HG03066 (cell line): ENCODE measurements around the gene SLC2A9.

ENCODE experiments used
- ATAC-seq: cut with Tn5 transposase; IDR thresholded peaks from one replicate; pipeline ENCODE4 v1.9.1; 2021; ENCODE audit warnings: low read depth; ENCODE audit not compliant: unreplicated experiment

Gene SLC2A9

GRCh38 chr4:9899306-9900055 lies 121.8 kb downstream of the SLC2A9 start:
- ATAC-seq, result no peak

- no peak for ATAC-seq
Observed at GRCh38 chr4:9898596-9899305, 122.5 kb downstream of the SLC2A9 start.

- no peak for ATAC-seq
Observed at GRCh38 chr4:9895333-9895705, 126.0 kb downstream of the SLC2A9 start.

GRCh38 chr4:9894644-9895332 lies 126.5 kb downstream of the SLC2A9 start:
- no peak for ATAC-seq

GRCh38 chr4:9893329-9894108 lies 127.8 kb downstream of the SLC2A9 start:
- no peak for ATAC-seq

GRCh38 chr4:9891740-9892139 lies 129.6 kb downstream of the SLC2A9 start:
- no peak for ATAC-seq

GRCh38 chr4:9891056-9891455 lies 130.2 kb downstream of the SLC2A9 start:
- no peak for ATAC-seq

GRCh38 chr4:9889306-9889705 lies 132.0 kb downstream of the SLC2A9 start:
- ATAC-seq, result no peak

- no peak for ATAC-seq
Observed at GRCh38 chr4:9885958-9886357, 135.3 kb downstream of the SLC2A9 start.

GRCh38 chr4:9880406-9881197 lies 140.7 kb downstream of the SLC2A9 start:
- no peak for ATAC-seq

- ATAC-seq, result no peak
Observed at GRCh38 chr4:9877123-9877522, 144.2 kb downstream of the SLC2A9 start.

GRCh38 chr4:9875516-9875915 lies 145.8 kb downstream of the SLC2A9 start:
- ATAC-seq, result no peak

- no peak for ATAC-seq
Observed at GRCh38 chr4:9874385-9874784, 146.9 kb downstream of the SLC2A9 start.

GRCh38 chr4:9870165-9870790 lies 151.0 kb downstream of the SLC2A9 start:
- ATAC-seq, result no peak

- ATAC-seq, result no peak
Observed at GRCh38 chr4:9867751-9868425, 153.4 kb downstream of the SLC2A9 start.

- ATAC-seq, result no peak
Observed at GRCh38 chr4:9866931-9867330, 154.4 kb downstream of the SLC2A9 start.

GRCh38 chr4:9861561-9861960 lies 159.7 kb downstream of the SLC2A9 start:
- ATAC-seq, result no peak

GRCh38 chr4:9859810-9860209 lies 161.5 kb downstream of the SLC2A9 start:
- ATAC-seq, result no peak

GRCh38 chr4:9849538-9849920 lies 171.8 kb downstream of the SLC2A9 start:
- no peak for ATAC-seq
